Upper lobe of left lung (tissue), 4 donors: Measurements from ENCODE around the gene BLOC1S5.

Experiments
- EP300 ChIP-seq, 4 donors: sonication (generic); formaldehyde crosslinking; IDR thresholded peaks; one replicate each; pipeline ENCODE4 v1.5.1; 2017; ENCODE audit warnings: antibody characterized with exemption in 4 of 4, control low read depth in 2 of 4
- POLR2A ChIP-seq, 4 donors: fragments of 450-650 bp; IDR thresholded peaks; one replicate each; pipeline ENCODE4 v1.5.1; 2016 to 2017; ENCODE audit warnings: antibody characterized with exemption in 4 of 4, mild to moderate bottlenecking in 2 of 4
- POLR2AphosphoS5 ChIP-seq, 2 donors: sonication (generic); formaldehyde crosslinking; IDR thresholded peaks; one replicate each; pipeline ENCODE4 v1.5.1; 2017; ENCODE audit warnings: antibody characterized with exemption in 2 of 2
- TF ChIP-seq, protein P1 (sequence below), 6 experiments: fragments of 450-650 bp in 4 of 6; fragments of 200-600 bp in 2 of 6; sonication (generic) in 2 of 6; IDR thresholded peaks; one replicate each; pipeline ENCODE4 v1.5.1; 2016 to 2019; ENCODE audit warnings: antibody characterized with exemption in 6 of 6

DNA sequence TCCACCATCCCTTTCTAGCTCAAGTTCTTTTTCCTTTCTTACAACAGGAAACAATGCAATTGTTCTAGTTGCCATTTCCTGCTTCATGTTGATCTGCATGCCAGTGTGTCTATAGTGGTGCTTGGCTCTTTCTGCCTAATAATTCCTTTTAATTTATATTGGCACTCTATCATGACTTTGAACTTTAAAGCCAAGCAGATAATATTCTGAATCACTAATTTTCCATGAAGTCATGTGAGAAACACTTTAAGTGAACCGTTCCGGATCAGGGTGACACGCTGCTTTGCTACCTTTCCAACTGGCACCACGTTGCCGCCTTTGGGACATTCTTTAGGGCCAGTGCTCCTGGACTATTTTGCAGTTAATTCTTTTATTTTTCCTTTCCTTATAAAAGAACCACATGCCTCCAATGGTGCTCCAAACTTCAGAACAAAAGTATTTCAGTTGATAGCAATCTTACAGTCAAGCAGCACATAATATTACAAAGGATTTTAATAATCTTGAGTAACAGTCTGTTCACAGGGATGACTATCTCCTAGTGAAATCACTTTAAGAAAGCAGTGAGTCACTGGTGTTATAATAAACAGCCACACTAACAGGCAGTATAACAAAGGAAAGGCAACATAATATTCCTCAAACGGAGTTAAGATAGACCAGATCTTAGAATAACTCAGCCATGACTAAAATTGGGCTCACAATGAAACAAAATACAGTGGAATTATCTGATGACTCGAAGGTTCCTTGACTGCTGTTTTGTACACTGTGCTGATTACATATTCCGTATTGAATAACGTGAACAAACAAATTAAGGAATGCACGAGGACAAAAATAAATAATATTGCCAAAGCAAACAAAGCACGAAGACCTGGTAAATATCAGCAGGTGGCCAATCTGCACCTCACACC lies 19.0 kb upstream of the BLOC1S5 start:
- no peak for TF ChIP-seq POLR2A (IDR thresholded peaks at IDR 0.05)
- TF ChIP-seq POLR2AphosphoS5 (IDR thresholded peaks at IDR 0.05) = no peak
- TF ChIP-seq, protein P1, sequence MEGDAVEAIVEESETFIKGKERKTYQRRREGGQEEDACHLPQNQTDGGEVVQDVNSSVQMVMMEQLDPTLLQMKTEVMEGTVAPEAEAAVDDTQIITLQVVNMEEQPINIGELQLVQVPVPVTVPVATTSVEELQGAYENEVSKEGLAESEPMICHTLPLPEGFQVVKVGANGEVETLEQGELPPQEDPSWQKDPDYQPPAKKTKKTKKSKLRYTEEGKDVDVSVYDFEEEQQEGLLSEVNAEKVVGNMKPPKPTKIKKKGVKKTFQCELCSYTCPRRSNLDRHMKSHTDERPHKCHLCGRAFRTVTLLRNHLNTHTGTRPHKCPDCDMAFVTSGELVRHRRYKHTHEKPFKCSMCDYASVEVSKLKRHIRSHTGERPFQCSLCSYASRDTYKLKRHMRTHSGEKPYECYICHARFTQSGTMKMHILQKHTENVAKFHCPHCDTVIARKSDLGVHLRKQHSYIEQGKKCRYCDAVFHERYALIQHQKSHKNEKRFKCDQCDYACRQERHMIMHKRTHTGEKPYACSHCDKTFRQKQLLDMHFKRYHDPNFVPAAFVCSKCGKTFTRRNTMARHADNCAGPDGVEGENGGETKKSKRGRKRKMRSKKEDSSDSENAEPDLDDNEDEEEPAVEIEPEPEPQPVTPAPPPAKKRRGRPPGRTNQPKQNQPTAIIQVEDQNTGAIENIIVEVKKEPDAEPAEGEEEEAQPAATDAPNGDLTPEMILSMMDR (IDR thresholded peaks at IDR 0.05) = no peak
- no peak for TF ChIP-seq EP300 (IDR thresholded peaks at IDR 0.05)
